Upper lobe of left lung (tissue), 4 donors: ENCODE data around the gene PROSER2.

ENCODE experiments used
- CTCF ChIP-seq, 6 experiments: fragments of 450-650 bp in 4 of 6; fragments of 200-600 bp in 2 of 6; sonication (generic) in 2 of 6; IDR thresholded peaks; one replicate each; pipeline ENCODE4 v1.5.1; 2016 to 2019; ENCODE audit warnings: antibody characterized with exemption in 6 of 6
- POLR2A ChIP-seq, 4 donors: fragments of 450-650 bp; IDR thresholded peaks; one replicate each; pipeline ENCODE4 v1.5.1; 2016 to 2017; ENCODE audit warnings: antibody characterized with exemption in 4 of 4, mild to moderate bottlenecking in 2 of 4

GRCh38 chr10:11797847-11798633, 25.1 kb upstream of the PROSER2 start:
- TF ChIP-seq CTCF (IDR thresholded peaks at IDR 0.05) (no peak), POLR2A (IDR thresholded peaks at IDR 0.05) (no peak)
